GM19438 (cell line): ENCODE measurements around the gene MSX2.

Experiments
- ATAC-seq: cut with Tn5 transposase; IDR thresholded peaks from one replicate; pipeline ENCODE4 v1.9.1; 2021; ENCODE audit warnings: low read depth; ENCODE audit not compliant: unreplicated experiment

MSX2 gene

DNA sequence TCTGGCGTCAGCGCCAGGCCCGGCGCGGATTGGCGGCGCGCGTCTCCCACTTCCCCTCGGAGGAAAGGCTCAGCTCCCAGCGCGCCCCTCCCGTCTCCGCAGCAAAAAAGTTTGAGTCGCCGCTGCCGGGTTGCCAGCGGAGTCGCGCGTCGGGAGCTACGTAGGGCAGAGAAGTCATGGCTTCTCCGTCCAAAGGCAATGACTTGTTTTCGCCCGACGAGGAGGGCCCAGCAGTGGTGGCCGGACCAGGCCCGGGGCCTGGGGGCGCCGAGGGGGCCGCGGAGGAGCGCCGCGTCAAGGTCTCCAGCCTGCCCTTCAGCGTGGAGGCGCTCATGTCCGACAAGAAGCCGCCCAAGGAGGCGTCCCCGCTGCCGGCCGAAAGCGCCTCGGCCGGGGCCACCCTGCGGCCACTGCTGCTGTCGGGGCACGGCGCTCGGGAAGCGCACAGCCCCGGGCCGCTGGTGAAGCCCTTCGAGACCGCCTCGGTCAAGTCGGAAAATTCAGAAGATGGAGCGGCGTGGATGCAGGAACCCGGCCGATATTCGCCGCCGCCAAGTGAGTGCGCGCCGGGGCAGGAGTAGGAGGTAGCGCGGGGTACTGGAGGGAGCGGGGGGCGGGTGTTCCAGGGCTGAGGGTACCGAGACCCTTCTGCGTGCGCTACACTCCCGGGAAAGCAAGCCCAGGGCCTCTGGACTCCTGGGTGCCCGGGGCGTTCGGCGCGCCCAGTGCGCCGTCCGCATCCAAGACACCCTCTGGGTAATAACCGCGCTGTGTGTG is at the start of gene MSX2:
Gene MSX2, plus strand, starts transcription at position 99 of the 777 bp plus-strand sequence. Its CDS starts 78 bp downstream, at position 177.
- no peak for ATAC-seq

DNA sequence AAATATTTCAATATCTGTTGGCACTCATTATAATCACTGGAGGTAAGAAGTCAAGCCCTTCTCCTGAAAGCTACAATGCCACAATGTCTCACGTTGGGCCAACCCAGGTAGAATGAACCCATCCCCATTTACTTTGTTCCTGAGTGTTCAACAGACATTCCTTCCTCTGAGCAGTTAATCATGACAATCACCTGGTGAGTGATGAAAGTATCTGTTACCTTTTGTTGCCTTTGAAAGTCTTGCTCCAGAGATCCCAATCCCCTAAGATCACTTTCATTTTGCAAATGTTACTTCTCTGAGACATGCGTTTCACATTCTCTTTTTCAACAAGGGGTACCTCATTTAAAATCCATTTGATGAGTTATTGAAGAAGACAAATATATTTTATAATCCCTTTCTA is 49.3 kb upstream of the MSX2 start:
- ATAC-seq: no peak

DNA sequence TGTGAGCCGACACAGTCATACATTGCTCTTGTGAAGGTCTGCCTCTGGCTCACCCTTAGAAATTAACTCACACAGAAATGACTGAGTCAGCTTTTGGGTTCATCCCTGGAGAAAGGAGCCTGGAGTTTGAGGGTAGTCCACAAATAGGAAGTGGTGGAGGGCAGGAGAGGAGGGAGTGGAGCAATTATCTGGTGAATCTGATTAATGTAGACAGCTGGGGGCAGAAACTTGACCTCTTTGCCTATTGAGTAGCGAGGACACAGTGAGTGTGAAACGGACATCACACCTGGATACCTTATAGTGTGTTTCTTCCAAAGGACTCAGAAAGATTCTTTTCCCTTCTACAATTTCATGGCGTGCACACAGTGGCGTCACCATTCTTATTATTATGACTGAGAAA is 48.5 kb upstream of the MSX2 start:
- ATAC-seq: no peak

DNA sequence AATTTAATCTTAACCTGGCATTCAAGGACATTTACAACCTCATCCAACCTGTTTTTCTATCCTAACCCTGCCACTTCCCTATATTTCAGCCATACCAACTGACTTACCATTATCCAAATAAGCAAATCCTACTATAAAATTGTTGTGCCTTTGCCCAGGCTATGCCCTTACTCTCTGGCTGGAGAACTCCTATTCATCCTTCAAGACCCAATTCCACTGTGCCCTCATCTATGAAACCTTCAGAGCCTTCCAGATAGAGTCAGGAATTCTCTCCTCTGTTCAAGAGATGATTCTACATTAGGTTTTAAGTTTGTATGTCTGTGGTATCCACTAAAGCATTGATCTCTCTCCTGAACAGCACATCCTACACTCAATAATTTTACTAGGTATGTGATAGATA is 46.3 kb upstream of the MSX2 start:
- ATAC-seq: no peak

DNA sequence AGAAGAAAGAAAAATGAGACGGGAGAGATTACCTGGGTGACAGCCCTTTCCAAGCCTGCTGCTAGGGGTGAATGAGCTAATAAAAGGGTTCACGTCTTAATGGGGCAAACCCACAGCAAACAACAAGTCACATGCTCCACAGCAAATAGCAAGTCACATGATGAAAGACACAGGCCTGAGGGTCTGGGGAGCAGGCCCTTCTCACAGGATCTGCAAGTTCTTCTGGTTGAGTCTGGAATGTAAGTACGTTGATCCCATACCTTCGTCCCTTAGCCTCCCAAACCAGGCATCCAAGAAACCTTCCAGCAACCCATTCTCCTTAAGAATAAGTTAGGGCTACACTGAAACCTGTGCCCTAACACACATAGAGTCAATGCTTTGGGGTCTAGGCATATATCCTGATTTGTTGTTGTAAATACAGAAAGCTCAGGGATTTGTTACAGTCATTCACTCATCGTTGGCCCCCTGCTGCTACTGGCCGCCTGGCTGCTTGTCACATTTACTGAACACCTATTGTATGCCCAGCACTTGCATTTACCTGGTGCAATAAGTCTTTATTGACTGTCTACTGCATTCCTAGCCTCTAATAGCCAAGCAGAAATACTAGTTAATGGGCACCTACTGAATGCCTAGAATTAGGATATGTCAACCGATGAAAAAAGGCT is 43.3 kb upstream of the MSX2 start:
- ATAC-seq: no peak

DNA sequence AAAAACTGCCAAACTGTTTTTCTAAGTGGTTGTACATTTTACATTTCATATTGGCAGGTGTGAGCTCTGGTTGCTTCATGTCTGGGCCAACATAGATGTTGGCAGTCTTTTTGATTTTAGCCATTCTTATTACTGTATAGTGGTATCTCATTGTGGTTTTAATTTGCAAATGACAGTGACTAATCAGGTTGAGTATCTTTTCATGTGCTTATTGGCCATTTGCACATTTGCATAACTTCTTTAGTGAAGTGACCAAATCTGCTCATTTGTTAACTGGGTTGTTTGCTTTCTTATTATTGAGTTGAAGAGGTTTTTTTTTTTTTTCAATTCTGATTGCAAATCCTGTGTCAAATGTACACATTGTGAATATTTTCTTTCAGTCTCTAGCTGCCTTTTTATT is 36.9 kb upstream of the MSX2 start:
- no peak for ATAC-seq

DNA sequence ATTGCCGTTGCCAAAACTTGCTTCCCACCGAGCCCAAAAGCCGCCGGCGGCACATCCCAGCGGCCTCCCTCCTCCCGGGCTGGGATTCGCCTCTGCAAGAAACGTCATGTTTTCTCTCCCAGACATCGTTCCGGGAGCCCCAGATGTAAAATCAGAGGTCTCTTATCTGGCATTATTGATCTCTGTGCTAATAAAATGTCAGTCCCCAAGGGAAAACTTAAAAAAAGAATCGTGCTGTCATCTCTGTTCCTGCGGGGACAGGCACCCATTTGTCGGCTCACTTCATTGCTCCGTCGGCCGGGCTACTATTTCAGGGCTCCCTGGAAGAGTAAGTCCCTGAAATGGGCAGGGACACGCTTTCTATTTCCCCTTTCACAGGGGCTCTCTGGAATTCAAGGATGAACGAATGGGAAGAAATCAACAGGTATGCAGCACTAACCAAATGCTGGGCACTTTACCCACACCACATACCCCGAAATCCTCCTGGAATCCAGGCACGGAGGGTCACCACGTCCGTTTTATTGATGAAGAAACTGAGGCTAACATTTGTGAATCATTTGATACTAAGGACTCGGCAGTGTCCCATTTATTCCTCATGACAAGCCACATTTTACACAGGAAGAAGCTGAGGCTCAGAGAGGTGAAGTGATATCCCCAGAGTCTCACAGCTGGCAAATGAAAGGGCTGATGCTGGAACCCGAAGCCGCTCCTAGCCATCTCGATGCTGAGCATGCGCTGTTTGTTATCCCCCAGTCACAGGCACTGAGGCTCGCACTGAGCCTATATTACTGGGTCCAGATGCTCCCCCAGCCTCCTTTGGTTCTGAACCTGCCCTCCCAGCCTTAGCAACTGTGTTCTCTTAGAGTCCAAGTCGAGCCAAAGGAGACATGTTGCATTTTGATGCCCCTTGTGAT is 35.7 kb upstream of the MSX2 start:
- no peak for ATAC-seq

DNA sequence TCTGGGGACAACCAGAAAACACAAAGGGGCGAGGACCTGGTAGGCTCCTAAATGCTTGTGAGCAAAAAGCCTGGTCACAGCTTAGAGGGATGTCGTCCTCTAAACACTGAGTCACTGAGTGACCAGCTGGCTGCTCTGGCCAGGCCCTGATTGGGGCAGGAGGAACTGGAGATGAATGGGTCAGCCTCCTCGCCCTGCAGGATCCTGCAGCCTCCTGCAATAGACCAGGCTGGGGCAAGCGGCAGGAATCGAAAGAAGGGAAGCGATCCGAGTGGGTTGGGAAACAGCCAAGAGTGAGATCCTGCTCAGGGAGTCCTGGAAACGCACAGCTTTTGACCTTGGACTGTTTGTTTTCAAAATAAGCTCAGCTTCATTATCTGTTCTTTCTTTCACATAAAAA is 34.1 kb upstream of the MSX2 start:
- ATAC-seq: no peak

DNA sequence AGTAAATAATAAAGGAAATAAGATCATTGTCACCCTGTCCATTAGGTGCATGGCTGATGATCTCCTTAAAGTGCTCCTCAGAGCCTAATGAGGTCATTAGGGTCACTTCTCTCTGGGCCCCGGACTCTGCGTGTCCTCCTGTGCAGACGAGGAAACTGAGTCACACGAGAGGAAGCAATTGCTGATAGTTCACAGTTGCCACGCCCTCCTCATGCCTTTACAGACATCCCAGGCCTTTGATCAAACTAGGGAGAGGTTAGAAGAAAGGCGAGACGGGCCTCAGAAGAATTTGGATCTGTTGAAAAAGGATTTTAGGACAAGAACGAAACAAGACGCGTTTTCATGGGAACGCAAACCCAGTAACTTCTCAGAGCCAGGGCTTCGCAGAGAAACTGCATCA is 32.0 kb upstream of the MSX2 start:
- ATAC-seq: no peak

DNA sequence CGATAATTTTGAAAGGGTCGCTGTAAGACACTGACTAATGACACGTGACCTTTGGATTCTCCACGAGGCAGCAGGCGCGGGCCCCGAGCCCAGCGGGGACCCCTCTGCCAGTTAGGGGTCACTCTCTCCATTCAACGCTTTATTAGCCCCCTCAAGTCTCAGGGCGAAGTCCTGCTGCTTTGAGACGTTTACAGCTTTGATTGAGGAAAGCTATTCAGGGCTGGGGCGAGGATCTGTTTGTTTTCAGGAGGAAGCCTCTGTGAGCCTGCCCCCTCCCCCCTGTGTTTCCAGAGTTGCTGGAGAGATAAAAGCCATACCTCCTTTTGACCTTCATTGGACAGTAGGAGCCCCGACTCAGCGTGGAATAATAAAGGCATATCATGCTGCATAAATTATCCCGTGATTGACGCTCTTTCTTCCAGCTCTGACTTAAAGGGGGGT is 31.4 kb upstream of the MSX2 start:
- no peak for ATAC-seq

DNA sequence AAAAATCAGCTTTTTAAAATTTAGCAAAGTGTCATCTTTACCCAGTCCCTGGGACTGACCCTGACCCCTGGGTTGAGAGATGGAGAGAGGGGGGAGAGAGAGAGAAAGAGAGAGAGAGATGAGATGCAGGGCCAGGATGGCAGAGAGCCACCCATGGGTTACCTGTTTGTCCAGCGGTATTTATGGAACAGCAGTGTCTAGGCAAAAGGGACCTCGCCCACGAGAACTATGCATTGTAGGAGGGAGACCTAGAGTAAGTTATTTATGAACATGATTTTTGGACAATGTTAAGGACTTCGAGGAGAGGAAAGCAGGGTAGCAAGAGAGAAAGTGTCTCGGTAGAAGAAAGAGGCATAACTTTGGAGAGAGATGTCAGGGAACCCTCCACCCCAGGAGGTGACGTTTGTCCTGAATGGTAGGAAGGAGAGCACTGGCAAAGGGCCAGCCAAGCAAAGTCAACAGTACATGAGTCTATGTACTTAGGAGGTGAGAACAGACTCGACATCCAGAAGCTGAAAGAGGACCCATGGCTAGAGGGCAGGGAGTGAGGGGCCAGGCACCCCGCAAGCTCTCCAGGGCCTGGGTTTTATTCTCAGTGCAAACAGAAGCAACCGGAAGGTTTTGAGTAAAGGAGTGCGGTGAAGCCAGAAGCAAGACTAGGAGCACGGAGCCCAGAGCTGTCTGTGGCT is 30.5 kb upstream of the MSX2 start:
- ATAC-seq: no peak

DNA sequence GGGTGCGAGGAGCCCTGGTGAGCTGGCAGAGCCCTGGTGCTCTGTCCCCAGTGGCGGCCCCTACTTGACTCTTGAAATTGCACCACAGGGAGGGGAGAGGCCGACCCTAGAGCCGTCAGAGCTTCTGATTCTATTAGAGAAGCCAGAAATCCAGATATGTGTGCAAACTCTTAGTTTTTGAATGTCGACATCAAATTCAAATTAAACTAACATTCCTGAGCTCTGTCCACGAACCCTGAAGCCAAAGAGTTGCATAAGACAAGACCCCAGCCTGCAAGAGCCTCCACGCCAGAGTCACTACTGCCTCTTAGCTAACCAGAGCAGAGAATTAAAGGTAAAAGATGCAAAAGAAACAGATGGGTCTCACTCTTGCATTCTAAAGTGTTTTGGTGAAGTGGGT is 29.8 kb upstream of the MSX2 start:
- no peak for ATAC-seq

DNA sequence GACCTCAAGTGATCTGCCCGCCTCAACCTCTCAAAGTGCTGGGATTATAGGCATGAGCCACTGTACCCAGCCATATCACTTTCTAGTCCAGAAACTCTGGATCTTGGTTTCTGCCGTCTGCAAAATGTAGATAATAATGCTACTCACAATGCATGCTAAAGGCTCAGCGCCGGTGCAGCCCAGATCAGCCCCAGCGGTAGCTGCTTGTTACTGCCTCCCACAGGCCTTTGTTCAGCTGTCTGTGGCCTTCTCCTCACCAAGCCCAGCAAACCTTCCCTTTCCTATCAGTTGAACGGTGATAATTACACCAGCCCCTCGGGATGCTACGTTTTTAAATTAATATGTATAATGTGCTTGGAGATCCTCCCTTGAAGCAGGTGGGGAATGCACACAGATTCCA is 26.2 kb upstream of the MSX2 start:
- no peak for ATAC-seq

DNA sequence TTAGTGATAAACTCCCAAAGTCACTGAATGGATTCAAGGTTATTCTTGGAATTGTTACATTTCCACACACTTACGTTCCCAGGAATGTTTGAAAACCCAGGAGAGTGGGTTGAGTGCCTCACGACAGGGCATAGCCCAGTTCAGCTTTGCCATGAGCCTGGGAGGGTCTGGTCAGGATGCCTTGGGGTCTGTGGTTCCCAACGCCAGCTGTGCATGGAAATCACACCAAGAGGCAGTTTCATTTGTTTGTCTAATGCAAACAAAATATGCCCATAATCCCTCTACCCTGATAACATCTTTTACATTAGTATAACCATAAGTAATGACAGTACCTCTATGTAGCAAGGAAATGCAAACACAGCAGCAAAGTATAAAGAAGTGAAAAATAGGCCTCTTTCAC is 25.3 kb upstream of the MSX2 start:
- ATAC-seq: no peak

DNA sequence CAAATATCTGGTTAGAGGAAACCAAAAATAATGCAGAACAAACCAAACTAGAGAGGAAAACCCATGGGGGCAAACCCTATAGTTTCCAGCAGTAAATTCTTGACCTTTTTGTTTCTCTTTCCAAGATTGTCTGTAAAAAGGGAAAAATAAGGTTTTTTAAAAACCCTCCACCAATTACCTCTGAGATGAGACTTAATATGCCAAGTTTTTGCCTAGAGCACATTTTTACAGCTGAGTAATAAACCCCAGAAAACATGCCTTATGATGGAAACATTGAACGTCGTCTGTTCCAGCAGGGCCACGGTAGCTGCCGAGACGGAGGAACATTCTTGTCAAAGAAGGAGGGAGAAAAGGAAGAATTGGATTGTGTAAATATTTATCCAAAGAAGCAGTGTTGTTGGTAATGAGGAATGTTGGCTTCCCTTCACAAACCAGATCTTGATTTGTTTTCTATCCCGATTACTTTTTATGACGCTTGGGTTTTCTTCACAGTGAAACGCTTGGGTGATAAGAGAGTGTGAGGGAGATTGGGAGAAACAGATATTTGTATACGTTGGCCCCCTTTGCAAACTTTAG is 17.3 kb upstream of the MSX2 start:
- no peak for ATAC-seq

DNA sequence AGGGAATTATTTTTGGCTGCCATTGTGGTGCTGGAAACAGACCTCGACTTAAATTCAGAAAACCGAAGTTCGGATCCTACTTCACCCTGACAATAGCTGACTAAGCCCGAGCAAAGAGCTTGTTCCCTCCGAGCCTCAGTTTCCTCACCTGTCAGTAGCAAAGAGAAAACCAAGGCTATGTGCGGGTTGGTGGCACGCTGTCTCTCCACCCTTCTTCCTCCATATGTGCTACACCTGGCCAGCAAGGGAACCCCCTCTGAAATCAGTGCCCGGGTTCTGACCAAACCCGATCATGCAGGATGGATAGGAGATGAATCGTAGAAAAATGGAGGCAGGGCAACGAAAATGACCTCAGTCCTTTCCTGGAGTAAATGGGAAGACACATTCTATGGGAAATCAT is 16.7 kb upstream of the MSX2 start:
- ATAC-seq: no peak

DNA sequence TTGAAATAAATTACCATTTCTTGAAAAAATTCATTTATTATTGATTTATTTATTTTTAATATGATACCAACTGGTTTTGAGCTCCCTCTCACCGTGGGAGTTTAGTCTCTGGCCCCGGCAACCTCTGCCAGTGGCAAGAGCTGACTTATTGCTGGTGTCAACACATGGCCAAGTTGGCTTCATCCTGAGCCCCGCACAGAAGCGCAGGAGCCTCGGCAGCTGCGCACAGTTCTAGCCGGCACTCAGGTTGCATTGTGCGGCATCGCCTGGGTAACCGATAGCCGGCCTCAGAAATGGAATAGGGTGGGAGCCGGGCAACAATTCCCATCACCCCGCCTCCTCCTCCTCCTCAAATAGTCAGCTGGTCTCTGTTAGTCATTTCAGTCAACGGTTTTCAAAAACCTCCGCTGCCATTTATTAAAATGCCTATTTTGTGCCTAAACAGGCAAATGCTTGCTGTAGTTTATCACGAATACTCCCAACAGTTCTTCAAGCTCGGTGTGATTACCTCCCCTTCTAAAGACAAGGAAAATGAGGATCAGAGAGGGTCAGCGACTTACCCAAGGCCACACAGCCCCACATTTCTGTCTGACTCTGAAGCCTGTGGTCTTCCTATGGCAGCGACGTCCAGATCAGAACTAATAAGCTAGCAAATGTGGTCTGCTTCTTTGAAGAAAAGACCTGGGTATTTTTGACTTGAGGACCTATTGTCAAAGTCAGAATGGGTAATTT is 15.7 kb upstream of the MSX2 start:
- no peak for ATAC-seq

DNA sequence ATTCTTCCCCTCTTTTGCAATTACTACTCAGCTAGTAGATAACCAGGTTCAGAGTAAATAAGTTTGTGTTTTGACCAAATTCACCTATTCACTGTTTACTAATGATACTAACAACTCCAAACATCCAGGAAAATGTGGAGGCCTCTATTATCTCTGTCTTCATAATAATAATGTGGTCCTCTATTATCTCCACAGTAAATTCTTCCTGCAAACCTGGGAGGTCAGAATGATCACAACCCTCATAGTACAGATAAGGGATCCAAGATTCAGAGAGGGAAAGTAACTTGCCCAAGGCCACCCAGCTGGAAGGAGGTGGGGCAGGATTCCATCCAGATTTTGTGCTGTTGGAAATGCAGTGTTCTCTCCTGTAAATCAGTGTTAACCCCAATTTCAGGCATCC is 9.6 kb upstream of the MSX2 start:
- ATAC-seq: no peak

DNA sequence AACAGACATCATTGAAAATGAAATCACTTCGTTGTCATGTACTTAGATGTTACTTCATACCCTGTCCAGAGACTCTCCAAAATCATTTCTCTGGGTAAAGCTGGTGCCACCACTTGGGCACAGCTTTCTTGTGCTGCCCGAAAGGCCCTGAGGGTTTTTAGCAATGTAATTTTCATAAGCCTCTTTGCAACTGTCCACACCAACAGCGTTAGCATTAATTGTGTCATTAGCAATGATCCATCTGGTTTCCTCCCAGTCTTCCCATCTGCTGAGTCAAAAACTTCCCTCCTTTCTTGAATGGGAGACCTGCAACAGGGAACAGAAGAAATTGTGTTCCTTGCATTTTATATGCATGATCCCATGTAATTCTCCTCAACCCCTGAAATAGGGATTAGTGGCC is 8.6 kb upstream of the MSX2 start:
- ATAC-seq: no peak
